GM12872 (cell line): ENCODE data around the gene CEP57.
A peak's percentile ranks its signal among the peaks of the same experiment; 100 is the strongest.

ENCODE experiments used
- CTCF ChIP-seq: IDR thresholded peaks from 3 replicates; pipeline ENCODE4 v1.5.1; 2011; ENCODE audit warnings: low read depth, mild to moderate bottlenecking, low read length, moderate library complexity; ENCODE audit not compliant: insufficient read depth

The CEP57 gene

GRCh38 chr11:95790123-95790932 is at the start of gene CEP57:
Gene CEP57 (plus strand): TSS chr11:95790498. CDS start chr11:95790699, 201 bp downstream.
- no peak for TF ChIP-seq CTCF

GRCh38 chr11:95750101-95750500 is 40.2 kb upstream of the CEP57 start:
- TF ChIP-seq CTCF, result no peak

GRCh38 chr11:95751515-95751914 is 38.8 kb upstream of the CEP57 start:
- no peak for TF ChIP-seq CTCF

GRCh38 chr11:95760941-95761340 is 29.4 kb upstream of the CEP57 start:
- TF ChIP-seq CTCF, result no peak

- TF ChIP-seq CTCF, result no peak
Measured at GRCh38 chr11:95762534-95762933, 27.8 kb upstream of the CEP57 start.

- peak; percentile 49; the same call in 2 of the 3 replicates for TF ChIP-seq CTCF
Measured at GRCh38 chr11:95764267-95764898, 25.9 kb upstream of the CEP57 start.

GRCh38 chr11:95766701-95767100 is 23.6 kb upstream of the CEP57 start:
- no peak for TF ChIP-seq CTCF
